ENCODE measurements around the gene PIK3R1. TPM values are rescaled to one million over a fixed set of nuclear protein-coding genes. Genes with fewer than 3 reads are reported as not detected.

The PIK3R1 gene
- total RNA-seq, 1 experiment from 2014 or later = 151 TPM

GRCh38 chr5:68268101-68268851, 52.7 kb downstream of the PIK3R1 start:
- DNase-seq (ENCODE audit: unreplicated experiment) = no peak
- intact Hi-C loops (cut with micrococcal nuclease) = no loop called here
- no TSS peak for BruUV-seq (replicated peaks)
- TF ChIP-seq CTCF (IDR thresholded peaks at IDR 0.05; ENCODE audit: unreplicated experiment) = no peak
- Mint-ChIP-seq H3K27ac (ENCODE audit: low read depth, unreplicated experiment) (peak overlapping the region; percentile 91), H3K9me3 (ENCODE audit: unreplicated experiment) (no peaks in the 10 kb centered on the region), H3K36me3 (ENCODE audit: insufficient read depth, unreplicated experiment) (peaks cover 85% of the 10 kb centered on the region), H3K4me3 (ENCODE audit: unreplicated experiment) (peak overlapping the region; percentile 63), H3K27me3 (ENCODE audit: insufficient read depth, unreplicated experiment) (no peaks in the 10 kb centered on the region), H3K4me1 (ENCODE audit: insufficient read depth, unreplicated experiment) (peaks cover 67% of the 10 kb centered on the region)
- CTCF ChIA-PET = interaction anchor here (0.6 to 1.7 kb wide), 3 partner anchors 13 to 23 kb away, joined by 3 to 4 read pairs (median 3); no protein-coding TSS in a partner anchor
- POLR2A ChIA-PET = interaction anchor here (0.7 to 6.0 kb wide), 8 partner anchors 9 to 1013 kb away, joined by 3 to 61 read pairs (median 4); partner anchors contain the start of gene PIK3R1

GRCh38 chr5:68268852-68269130, 53.2 kb downstream of the PIK3R1 start:
- CTCF ChIA-PET = interaction anchor here (0.6 to 1.7 kb wide), 2 partner anchors 18 to 141 kb away, joined by 3 to 4 read pairs; no protein-coding TSS in a partner anchor
- peak overlapping the region; percentile 91 for H3K27ac Mint-ChIP-seq (ENCODE audit: low read depth, unreplicated experiment)
- no peaks in the 10 kb centered on the region for H3K27me3 Mint-ChIP-seq (ENCODE audit: insufficient read depth, unreplicated experiment)
- BruUV-seq (replicated peaks) = no TSS peak
- H3K9me3 Mint-ChIP-seq (ENCODE audit: unreplicated experiment) = no peaks in the 10 kb centered on the region
- H3K4me1 Mint-ChIP-seq (ENCODE audit: insufficient read depth, unreplicated experiment) = peaks cover 73% of the 10 kb centered on the region
- POLR2A ChIA-PET = interaction anchor here (0.7 to 6.0 kb wide), 10 partner anchors 9 to 381 kb away, joined by 3 to 61 read pairs (median 4); partner anchors contain the start of gene PIK3R1
- peak overlapping the region; percentile 63 for H3K4me3 Mint-ChIP-seq (ENCODE audit: unreplicated experiment)
- H3K36me3 Mint-ChIP-seq (ENCODE audit: insufficient read depth, unreplicated experiment) = peaks cover 85% of the 10 kb centered on the region
- no peak for TF ChIP-seq CTCF (IDR thresholded peaks at IDR 0.05; ENCODE audit: unreplicated experiment)
- intact Hi-C loops (cut with micrococcal nuclease) = no loop called here
- peak; percentile 56 for DNase-seq (ENCODE audit: unreplicated experiment)

GRCh38 chr5:68269820-68270219, 54.3 kb downstream of the PIK3R1 start:
- peaks cover 78% of the 10 kb centered on the region for H3K4me1 Mint-ChIP-seq (ENCODE audit: insufficient read depth, unreplicated experiment)
- H3K36me3 Mint-ChIP-seq (ENCODE audit: insufficient read depth, unreplicated experiment) = peaks cover 85% of the 10 kb centered on the region
- H3K4me3 Mint-ChIP-seq (ENCODE audit: unreplicated experiment) = peak overlapping the region; percentile 29
- no peaks in the 10 kb centered on the region for H3K9me3 Mint-ChIP-seq (ENCODE audit: unreplicated experiment)
- ChIA-PET CTCF (interaction anchor here (0.6 to 2.1 kb wide), 10 partner anchors 17 to 1253 kb away, joined by 3 to 9 read pairs (median 4); no protein-coding TSS in a partner anchor), POLR2A (interaction anchor here (0.6 to 6.0 kb wide), 15 partner anchors 11 to 1021 kb away, joined by 3 to 61 read pairs (median 4); partner anchors contain the start of gene PIK3R1)
- H3K27me3 Mint-ChIP-seq (ENCODE audit: insufficient read depth, unreplicated experiment) = no peaks in the 10 kb centered on the region
- no TSS peak for BruUV-seq (replicated peaks)
- intact Hi-C loops (cut with micrococcal nuclease) = no loop called here
- TF ChIP-seq CTCF (IDR thresholded peaks at IDR 0.05; ENCODE audit: unreplicated experiment) = no peak
- peak overlapping the region; percentile 72 for H3K27ac Mint-ChIP-seq (ENCODE audit: low read depth, unreplicated experiment)
- DNase-seq (ENCODE audit: unreplicated experiment) = no peak

GRCh38 chr5:68270399-68270975, 54.9 kb downstream of the PIK3R1 start:
- Mint-ChIP-seq H3K4me1 (ENCODE audit: insufficient read depth, unreplicated experiment) (peaks cover 78% of the 10 kb centered on the region), H3K36me3 (ENCODE audit: insufficient read depth, unreplicated experiment) (peaks cover 85% of the 10 kb centered on the region), H3K27ac (ENCODE audit: low read depth, unreplicated experiment) (peak overlapping the region; percentile 72), H3K4me3 (ENCODE audit: unreplicated experiment) (peak overlapping the region; percentile 29), H3K27me3 (ENCODE audit: insufficient read depth, unreplicated experiment) (no peaks in the 10 kb centered on the region), H3K9me3 (ENCODE audit: unreplicated experiment) (no peaks in the 10 kb centered on the region)
- no peak for DNase-seq (ENCODE audit: unreplicated experiment)
- TF ChIP-seq CTCF (IDR thresholded peaks at IDR 0.05; ENCODE audit: unreplicated experiment) = no peak
- POLR2A ChIA-PET = interaction anchor here (0.6 to 6.0 kb wide), 13 partner anchors 10 to 1022 kb away, joined by 3 to 61 read pairs (median 4); partner anchors contain the start of gene PIK3R1
- no TSS peak for BruUV-seq (replicated peaks)
- intact Hi-C loops (cut with micrococcal nuclease) = no loop called here
- CTCF ChIA-PET = interaction anchor here (0.6 to 2.1 kb wide), 9 partner anchors 15 to 1035 kb away, joined by 3 to 9 read pairs (median 3); no protein-coding TSS in a partner anchor

Data from MCF 10A (cell line).